Neural cell (in vitro differentiated cells): ENCODE measurements around the gene NUTM1.

Experiments
- CTCF ChIP-seq: fragments of 450-650 bp; IDR thresholded peaks from 2 replicates; pipeline ENCODE4 v1.5.1; 2014; ENCODE audit warnings: antibody characterized with exemption, mild to moderate bottlenecking, moderate library complexity; ENCODE audit not compliant: poor library complexity, severe bottlenecking
- EP300 ChIP-seq: fragments of 450-650 bp; conservative IDR thresholded peaks from 2 replicates; pipeline ENCODE4 v1.6.1; 2014; ENCODE audit warnings: antibody characterized with exemption, mild to moderate bottlenecking, moderate library complexity; ENCODE audit not compliant: poor library complexity, severe bottlenecking
- EZH2 ChIP-seq: fragments of 200-600, 300-800 bp; shearing (Covaris generic), sonication (generic); IDR thresholded peaks from 2 replicates; pipeline ENCODE4 v1.6.1; 2014; ENCODE audit warnings: antibody characterized with exemption, low read length, borderline replicate concordance, mild to moderate bottlenecking; ENCODE audit not compliant: insufficient read depth, poor library complexity, severe bottlenecking
- MXI1 ChIP-seq: fragments of 450-650 bp; conservative IDR thresholded peaks from 2 replicates; pipeline ENCODE4 v1.6.1; 2014; ENCODE audit warnings: antibody characterized with exemption, mild to moderate bottlenecking; ENCODE audit not compliant: poor library complexity, severe bottlenecking
- POLR2AphosphoS5 ChIP-seq: IDR thresholded peaks from 2 replicates; pipeline ENCODE4 v1.6.1; 2012
- RAD21 ChIP-seq: fragments of 450-650 bp; conservative IDR thresholded peaks from 2 replicates; pipeline ENCODE4 v1.6.1; 2014; ENCODE audit warnings: antibody characterized with exemption, mild to moderate bottlenecking, moderate library complexity
- TAF1 ChIP-seq: IDR thresholded peaks from 2 replicates; pipeline ENCODE4 v1.6.1; 2012; ENCODE audit warnings: low read depth
- TF ChIP-seq, protein P1 (sequence below): IDR thresholded peaks from 2 replicates; pipeline ENCODE4 v1.6.1; 2012; ENCODE audit warnings: borderline replicate concordance

DNA sequence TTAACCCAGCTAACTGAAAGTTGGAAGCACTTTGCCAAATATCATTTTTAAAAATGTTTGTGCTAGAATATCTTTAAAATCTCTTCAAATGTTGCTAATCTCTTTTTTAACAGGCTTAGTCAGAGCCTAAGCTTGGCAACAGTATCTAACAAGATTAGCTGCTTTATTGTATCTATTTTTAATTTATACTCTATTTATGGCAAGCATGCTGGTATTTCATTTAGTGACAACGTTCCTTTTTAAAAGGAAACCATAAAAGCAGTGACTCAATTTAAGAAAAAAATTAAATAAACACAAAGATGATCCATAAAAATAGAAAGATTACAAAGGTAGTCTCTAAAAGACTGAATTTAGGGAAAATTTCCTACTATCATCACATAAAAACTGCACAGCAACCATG is 46.1 kb upstream of the NUTM1 start:
- TF ChIP-seq, protein P1, sequence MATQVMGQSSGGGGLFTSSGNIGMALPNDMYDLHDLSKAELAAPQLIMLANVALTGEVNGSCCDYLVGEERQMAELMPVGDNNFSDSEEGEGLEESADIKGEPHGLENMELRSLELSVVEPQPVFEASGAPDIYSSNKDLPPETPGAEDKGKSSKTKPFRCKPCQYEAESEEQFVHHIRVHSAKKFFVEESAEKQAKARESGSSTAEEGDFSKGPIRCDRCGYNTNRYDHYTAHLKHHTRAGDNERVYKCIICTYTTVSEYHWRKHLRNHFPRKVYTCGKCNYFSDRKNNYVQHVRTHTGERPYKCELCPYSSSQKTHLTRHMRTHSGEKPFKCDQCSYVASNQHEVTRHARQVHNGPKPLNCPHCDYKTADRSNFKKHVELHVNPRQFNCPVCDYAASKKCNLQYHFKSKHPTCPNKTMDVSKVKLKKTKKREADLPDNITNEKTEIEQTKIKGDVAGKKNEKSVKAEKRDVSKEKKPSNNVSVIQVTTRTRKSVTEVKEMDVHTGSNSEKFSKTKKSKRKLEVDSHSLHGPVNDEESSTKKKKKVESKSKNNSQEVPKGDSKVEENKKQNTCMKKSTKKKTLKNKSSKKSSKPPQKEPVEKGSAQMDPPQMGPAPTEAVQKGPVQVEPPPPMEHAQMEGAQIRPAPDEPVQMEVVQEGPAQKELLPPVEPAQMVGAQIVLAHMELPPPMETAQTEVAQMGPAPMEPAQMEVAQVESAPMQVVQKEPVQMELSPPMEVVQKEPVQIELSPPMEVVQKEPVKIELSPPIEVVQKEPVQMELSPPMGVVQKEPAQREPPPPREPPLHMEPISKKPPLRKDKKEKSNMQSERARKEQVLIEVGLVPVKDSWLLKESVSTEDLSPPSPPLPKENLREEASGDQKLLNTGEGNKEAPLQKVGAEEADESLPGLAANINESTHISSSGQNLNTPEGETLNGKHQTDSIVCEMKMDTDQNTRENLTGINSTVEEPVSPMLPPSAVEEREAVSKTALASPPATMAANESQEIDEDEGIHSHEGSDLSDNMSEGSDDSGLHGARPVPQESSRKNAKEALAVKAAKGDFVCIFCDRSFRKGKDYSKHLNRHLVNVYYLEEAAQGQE, result no peak
- TF ChIP-seq TAF1 (no peak), CTCF (no peak), RAD21 (no peak), POLR2AphosphoS5 (no peak), EP300 (no peak), EZH2 (no peak), MXI1 (no peak)
